Caco-2 (cell line): ENCODE measurements around the gene PDK2. TPM values are rescaled to one million over a fixed set of nuclear protein-coding genes. Genes with fewer than 3 reads are reported as not detected.

Experiments
- BruUV-seq: library from RNA; stranded (reverse); fragments of 400-500 nt; replicated peaks from 2 replicates; lab custom pipeline; 2021; lab: Mats Ljungman, UMichigan
- CTCF ChIA-PET: fragments of 300-600 bp; sonication (Branson Sonifier 250); formaldehyde crosslinking; loops from one replicate; lab custom pipeline; 2022; ENCODE audit warnings: antibody characterized with exemption; lab: Charles Lee
- POLR2A ChIA-PET: fragments of 300-600 bp; sonication (Branson Sonifier 250); formaldehyde crosslinking; loops from one replicate; lab custom pipeline; 2022; ENCODE audit warnings: antibody characterized with exemption; lab: Charles Lee
- DNase-seq, 2 experiments: peaks; one replicate each; pipeline versions ENCODE4 v3.0.0 to v3.0.0-alpha.2; 2020 to 2022
- H3K27me3 ChIP-seq: replicated peaks from 2 replicates; pipeline ENCODE4 v1.6.0; 2011; ENCODE audit warnings: low read length; ENCODE audit not compliant: control insufficient read depth, insufficient read depth
- H3K36me3 ChIP-seq: 2 replicates; pipeline ENCODE4 v1.5.1; 2011; ENCODE audit warnings: low read length; ENCODE audit not compliant: control insufficient read depth, insufficient read depth
- H3K4me1 ChIP-seq: fragments of 250-450 bp; sonication (Bioruptor Pico); 2 replicates; pipeline ENCODE4 v1.5.1; 2020; ENCODE audit warnings: mild to moderate bottlenecking
- H3K4me3 ChIP-seq: 2 replicates; pipeline ENCODE4 v1.5.1; 2011; ENCODE audit warnings: low read depth, mild to moderate bottlenecking, control low read depth, low read length
- H3K9me3 ChIP-seq: fragments of 250-450 bp; sonication (Bioruptor Pico); 2 replicates; pipeline ENCODE4 v1.5.1; 2020; ENCODE audit warnings: mild to moderate bottlenecking, moderate library complexity
- H3K27ac Mint-ChIP-seq: one replicate; pipeline ENCODE4 v1.8.0; 2022; ENCODE audit warnings: mixed read lengths; ENCODE audit not compliant: unreplicated experiment
- H3K27me3 Mint-ChIP-seq: one replicate; pipeline ENCODE4 v1.8.0; 2022; ENCODE audit warnings: mixed read lengths; ENCODE audit not compliant: insufficient read depth, unreplicated experiment
- H3K36me3 Mint-ChIP-seq: one replicate; pipeline ENCODE4 v1.8.0; 2022; ENCODE audit warnings: mild to moderate bottlenecking, mixed read lengths; ENCODE audit not compliant: insufficient read depth, unreplicated experiment
- H3K4me1 Mint-ChIP-seq: one replicate; pipeline ENCODE4 v1.8.0; 2022; ENCODE audit warnings: low read depth, mixed read lengths; ENCODE audit not compliant: unreplicated experiment
- H3K4me3 Mint-ChIP-seq: one replicate; pipeline ENCODE4 v1.8.0; 2022; ENCODE audit warnings: mild to moderate bottlenecking, moderate library complexity, mixed read lengths; ENCODE audit not compliant: unreplicated experiment
- H3K9me3 Mint-ChIP-seq: one replicate; pipeline ENCODE4 v1.8.0; 2022; ENCODE audit warnings: mixed read lengths; ENCODE audit not compliant: unreplicated experiment
- CTCF ChIP-seq, 2 experiments: fragments of 200-600 bp in 1 of 2; IDR thresholded peaks; 1 replicate in 1 of 2; 2 replicates in 1 of 2; pipeline versions ENCODE4 v1.5.1 to v1.8.0; 2011 to 2022; ENCODE audit warnings: antibody characterized with exemption in 1 of 2, control low read depth in 1 of 2, inconsistent platforms in 1 of 2, low read depth in 1 of 2, low read length in 1 of 2, mild to moderate bottlenecking in 1 of 2, moderate library complexity in 1 of 2; ENCODE audit not compliant: insufficient read depth in 1 of 2, severe bottlenecking in 1 of 2, unreplicated experiment in 1 of 2
- intact Hi-C: fragments of 100-400 bp; cut with micrococcal nuclease; formaldehyde crosslinking; loops from one replicate; pipeline ENCODE4 v1.10.0; 2022; ENCODE audit not compliant: unreplicated experiment
- total RNA-seq: library from RNA; stranded (reverse); gene quantifications from 2 replicates; pipeline ENCODE4 v1.2.3, GENCODE V29; 2022

PDK2 gene
- total RNA-seq, 1 experiment from 2014 or later: 10.5 TPM

GRCh38 chr17:50070908-50071680, 24.1 kb upstream of the PDK2 start:
- Mint-ChIP-seq H3K9me3 (no peaks in the 10 kb centered on the region), H3K4me3 (no peak overlapping the region), H3K27ac (no peak overlapping the region), H3K4me1 (no peaks in the 10 kb centered on the region), H3K27me3 (no peaks in the 10 kb centered on the region), H3K36me3 (no peaks in the 10 kb centered on the region)
- Histone ChIP-seq H3K27me3 (no peaks in the 10 kb centered on the region), H3K4me1 (no peaks in the 10 kb centered on the region), H3K9me3 (no peaks in the 10 kb centered on the region), H3K36me3 (no peaks in the 10 kb centered on the region; the same call in 1 of the 2 replicates), H3K4me3 (no peak overlapping the region)
- POLR2A ChIA-PET: no interaction called here
- TF ChIP-seq CTCF (IDR thresholded peaks at IDR 0.05; ENCODE audit: insufficient read depth in 1 of 2, low read depth in 1 of 2, low read length in 1 of 2, severe bottlenecking in 1 of 2, unreplicated experiment in 1 of 2): no peak
- BruUV-seq: no TSS peak
- CTCF ChIA-PET: no interaction called here
- DNase-seq: no peak
- intact Hi-C loops: no loop called here

- no peaks in the 10 kb centered on the region for H3K9me3 Mint-ChIP-seq
- intact Hi-C loops: no loop called here
- H3K36me3 Mint-ChIP-seq: no peaks in the 10 kb centered on the region
These were observed 23.5 kb upstream of the PDK2 start for GRCh38 chr17:50071692-50072091.

GRCh38 chr17:50072130-50072529, 23.0 kb upstream of the PDK2 start:
- no peaks in the 10 kb centered on the region for H3K27me3 ChIP-seq
- H3K36me3 Mint-ChIP-seq: no peaks in the 10 kb centered on the region
- no peak overlapping the region for H3K4me3 Mint-ChIP-seq
- no peaks in the 10 kb centered on the region for H3K9me3 ChIP-seq
- ChIA-PET CTCF (no interaction called here), POLR2A (no interaction called here)
- no peak for DNase-seq
- intact Hi-C loops: no loop called here
- H3K27me3 Mint-ChIP-seq: no peaks in the 10 kb centered on the region
- no peak overlapping the region for H3K27ac Mint-ChIP-seq
- no peak for TF ChIP-seq CTCF (IDR thresholded peaks at IDR 0.05; ENCODE audit: insufficient read depth in 1 of 2, low read depth in 1 of 2, low read length in 1 of 2, severe bottlenecking in 1 of 2, unreplicated experiment in 1 of 2)
- H3K4me3 ChIP-seq: no peak overlapping the region
- no TSS peak for BruUV-seq
- H3K4me1 Mint-ChIP-seq: no peaks in the 10 kb centered on the region
- no peaks in the 10 kb centered on the region for H3K9me3 Mint-ChIP-seq
- H3K36me3 ChIP-seq: no peaks in the 10 kb centered on the region; the same call in 1 of the 2 replicates
- H3K4me1 ChIP-seq: no peaks in the 10 kb centered on the region

More at GRCh38 chr17:50071692-50072091, 23.5 kb upstream of the PDK2 start:
- ChIA-PET POLR2A (no interaction called here), CTCF (no interaction called here)
- no peak for TF ChIP-seq CTCF (IDR thresholded peaks at IDR 0.05; ENCODE audit: insufficient read depth in 1 of 2, low read depth in 1 of 2, low read length in 1 of 2, severe bottlenecking in 1 of 2, unreplicated experiment in 1 of 2)
- no peaks in the 10 kb centered on the region for H3K4me1 ChIP-seq
- H3K9me3 ChIP-seq: no peaks in the 10 kb centered on the region
- no peaks in the 10 kb centered on the region for H3K4me1 Mint-ChIP-seq
- no peak overlapping the region for H3K4me3 Mint-ChIP-seq
- H3K27me3 ChIP-seq: no peaks in the 10 kb centered on the region
- H3K36me3 ChIP-seq: no peaks in the 10 kb centered on the region; the same call in 1 of the 2 replicates
- no peak for DNase-seq
- no TSS peak for BruUV-seq
- no peak overlapping the region for H3K27ac Mint-ChIP-seq
- no peaks in the 10 kb centered on the region for H3K27me3 Mint-ChIP-seq
- no peak overlapping the region for H3K4me3 ChIP-seq
